ENCODE data around the gene KRTCAP3. TPM values are rescaled to one million over a fixed set of nuclear protein-coding genes. Genes with fewer than 3 reads are reported as not detected.

Gene KRTCAP3
- total RNA-seq, 2 experiments from 2014 or later, result 1.9 to 6.9 TPM

- no peak for TF ChIP-seq EZH2phosphoT487 (IDR thresholded peaks at IDR 0.05; ENCODE audit: borderline replicate concordance, low read depth, low read length)
- TF ChIP-seq CTCF (conservative IDR thresholded peaks at IDR 0.05; ENCODE audit: low read length), result no peak
- H3K79me2 ChIP-seq (ENCODE audit: insufficient read depth, low read depth, low read length), result no peaks in the 10 kb centered on the region
- ChIA-PET POLR2A (no interaction called here), CTCF (ENCODE audit: unreplicated experiment) (no interaction called here)
- no peaks in the 10 kb centered on the region for H4K20me1 ChIP-seq (ENCODE audit: insufficient read depth, low read length)
- H3K9me3 ChIP-seq (ENCODE audit: low read length), result no peaks in the 10 kb centered on the region
- no peak overlapping the region for H3K27ac ChIP-seq (ENCODE audit: low read depth, low read length, poor library complexity, severe bottlenecking)
- no peaks in the 10 kb centered on the region for H3K4me1 ChIP-seq (ENCODE audit: insufficient read depth, low read length, poor library complexity, severe bottlenecking)
- no peak for DNase-seq (ENCODE audit: low spot score)
- intact Hi-C loops (cut with micrococcal nuclease; ENCODE audit: unreplicated experiment), result no loop called here
- H3K36me3 ChIP-seq (ENCODE audit: insufficient read depth, low read length), result no peaks in the 10 kb centered on the region
- H3K4me2 ChIP-seq (ENCODE audit: low read length), result no peak overlapping the region
- H3K9me2 ChIP-seq (ENCODE audit: insufficient read depth, low read length), result no peaks in the 10 kb centered on the region
- BruUV-seq (replicated peaks), result no TSS peak
- no peak overlapping the region for H2AFZ ChIP-seq (ENCODE audit: low read length)
- H3K4me3 ChIP-seq (ENCODE audit: low read depth, low read length, poor library complexity, severe bottlenecking), result no peak overlapping the region
Observed at GRCh38 chr2:27416151-27416550, 26.0 kb upstream of the KRTCAP3 start.

GRCh38 chr2:27420996-27421395 lies 21.2 kb upstream of the KRTCAP3 start:
- Histone ChIP-seq H3K4me1 (ENCODE audit: insufficient read depth, low read length, poor library complexity, severe bottlenecking) (no peaks in the 10 kb centered on the region), H3K36me3 (ENCODE audit: insufficient read depth, low read length) (no peaks in the 10 kb centered on the region), H2AFZ (ENCODE audit: low read length) (no peak overlapping the region), H3K9me3 (ENCODE audit: low read length) (no peaks in the 10 kb centered on the region), H4K20me1 (ENCODE audit: insufficient read depth, low read length) (no peaks in the 10 kb centered on the region), H3K27ac (ENCODE audit: low read depth, low read length, poor library complexity, severe bottlenecking) (no peak overlapping the region), H3K79me2 (ENCODE audit: insufficient read depth, low read depth, low read length) (no peaks in the 10 kb centered on the region), H3K4me3 (ENCODE audit: low read depth, low read length, poor library complexity, severe bottlenecking) (no peak overlapping the region), H3K9me2 (ENCODE audit: insufficient read depth, low read length) (no peaks in the 10 kb centered on the region), H3K4me2 (ENCODE audit: low read length) (no peak overlapping the region)
- no peak for DNase-seq (ENCODE audit: low spot score)
- ChIA-PET CTCF (ENCODE audit: unreplicated experiment) (no interaction called here), POLR2A (interaction anchor here (0.9 to 1.2 kb wide), 2 partner anchors 11 to 13 kb away, joined by 3 to 6 read pairs; no protein-coding TSS in a partner anchor)
- intact Hi-C loops (cut with micrococcal nuclease; ENCODE audit: unreplicated experiment), result no loop called here
- TF ChIP-seq CTCF (conservative IDR thresholded peaks at IDR 0.05; ENCODE audit: low read length) (no peak), EZH2phosphoT487 (IDR thresholded peaks at IDR 0.05; ENCODE audit: borderline replicate concordance, low read depth, low read length) (no peak)
- BruUV-seq (replicated peaks), result no TSS peak

GRCh38 chr2:27421660-27422250 lies 20.4 kb upstream of the KRTCAP3 start:
- intact Hi-C loops (cut with micrococcal nuclease; ENCODE audit: unreplicated experiment), result no loop called here
- Histone ChIP-seq H3K79me2 (ENCODE audit: insufficient read depth, low read depth, low read length) (no peaks in the 10 kb centered on the region), H4K20me1 (ENCODE audit: insufficient read depth, low read length) (no peaks in the 10 kb centered on the region), H3K4me2 (ENCODE audit: low read length) (no peak overlapping the region), H3K4me3 (ENCODE audit: low read depth, low read length, poor library complexity, severe bottlenecking) (no peak overlapping the region), H3K9me3 (ENCODE audit: low read length) (no peaks in the 10 kb centered on the region), H3K27ac (ENCODE audit: low read depth, low read length, poor library complexity, severe bottlenecking) (no peak overlapping the region), H3K9me2 (ENCODE audit: insufficient read depth, low read length) (no peaks in the 10 kb centered on the region), H2AFZ (ENCODE audit: low read length) (no peak overlapping the region), H3K36me3 (ENCODE audit: insufficient read depth, low read length) (no peaks in the 10 kb centered on the region), H3K4me1 (ENCODE audit: insufficient read depth, low read length, poor library complexity, severe bottlenecking) (no peaks in the 10 kb centered on the region)
- no TSS peak for BruUV-seq (replicated peaks)
- no peak for DNase-seq (ENCODE audit: low spot score)
- no peak for TF ChIP-seq EZH2phosphoT487 (IDR thresholded peaks at IDR 0.05; ENCODE audit: borderline replicate concordance, low read depth, low read length)
- no peak for TF ChIP-seq CTCF (conservative IDR thresholded peaks at IDR 0.05; ENCODE audit: low read length)
- CTCF ChIA-PET (ENCODE audit: unreplicated experiment), result interaction anchor here (0.6 kb wide), 1 partner anchor 288 kb away, joined by 3 read pairs; no protein-coding TSS in a partner anchor
- POLR2A ChIA-PET, result interaction anchor here (0.9 to 1.2 kb wide), 2 partner anchors 12 to 13 kb away, joined by 3 to 6 read pairs; no protein-coding TSS in a partner anchor

All from OCI-LY7 (cell line).